ENCODE results near the gene AFG3L2. TPM values are rescaled to one million over a fixed set of nuclear protein-coding genes. Genes with fewer than 3 reads are reported as not detected.

The AFG3L2 gene
- total RNA-seq, 1 experiment from 2014 or later = 55.1 TPM

DNA sequence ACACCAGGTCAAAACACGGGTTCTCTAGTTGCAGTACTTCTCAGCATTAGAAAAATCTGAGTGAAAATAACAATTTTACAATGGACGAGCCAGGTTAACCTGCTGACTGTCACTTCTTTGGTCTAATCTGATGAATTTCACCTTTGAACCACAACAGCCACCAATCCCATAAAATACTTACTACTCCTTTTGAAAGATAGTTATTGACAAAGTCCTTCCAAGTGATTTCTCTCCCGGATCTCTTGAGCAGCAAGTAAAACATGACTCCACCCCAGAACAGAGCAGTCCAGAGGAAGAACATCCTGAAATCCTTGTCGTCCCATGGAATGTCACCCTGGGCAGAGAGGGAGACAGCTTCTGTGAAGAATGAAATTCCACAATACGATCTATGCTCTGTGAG lies 10.2 kb downstream of the AFG3L2 start:
- Mint-ChIP-seq H3K27me3 (ENCODE audit: unreplicated experiment) (no peaks in the 10 kb centered on the region), H3K27ac (ENCODE audit: unreplicated experiment) (no peak overlapping the region), H3K4me3 (ENCODE audit: low read depth, unreplicated experiment) (no peak overlapping the region), H3K9me3 (ENCODE audit: low read depth, unreplicated experiment) (no peaks in the 10 kb centered on the region), H3K36me3 (ENCODE audit: insufficient read depth, unreplicated experiment) (peaks cover 30% of the 10 kb centered on the region), H3K4me1 (ENCODE audit: low read depth, unreplicated experiment) (peaks cover 9% of the 10 kb centered on the region)
- BruUV-seq (replicated peaks) = no TSS peak
- no peak for DNase-seq
- intact Hi-C loops (cut with micrococcal nuclease; ENCODE audit: unreplicated experiment) = no loop called here
- TF ChIP-seq CTCF (IDR thresholded peaks at IDR 0.05; ENCODE audit: unreplicated experiment) = no peak
- CTCF ChIA-PET = no interaction called here

GRCh38 chr18:12366379-12366778 lies 10.6 kb downstream of the AFG3L2 start:
- Mint-ChIP-seq H3K27ac (ENCODE audit: unreplicated experiment) (no peak overlapping the region), H3K36me3 (ENCODE audit: insufficient read depth, unreplicated experiment) (peaks cover 30% of the 10 kb centered on the region)

DNA sequence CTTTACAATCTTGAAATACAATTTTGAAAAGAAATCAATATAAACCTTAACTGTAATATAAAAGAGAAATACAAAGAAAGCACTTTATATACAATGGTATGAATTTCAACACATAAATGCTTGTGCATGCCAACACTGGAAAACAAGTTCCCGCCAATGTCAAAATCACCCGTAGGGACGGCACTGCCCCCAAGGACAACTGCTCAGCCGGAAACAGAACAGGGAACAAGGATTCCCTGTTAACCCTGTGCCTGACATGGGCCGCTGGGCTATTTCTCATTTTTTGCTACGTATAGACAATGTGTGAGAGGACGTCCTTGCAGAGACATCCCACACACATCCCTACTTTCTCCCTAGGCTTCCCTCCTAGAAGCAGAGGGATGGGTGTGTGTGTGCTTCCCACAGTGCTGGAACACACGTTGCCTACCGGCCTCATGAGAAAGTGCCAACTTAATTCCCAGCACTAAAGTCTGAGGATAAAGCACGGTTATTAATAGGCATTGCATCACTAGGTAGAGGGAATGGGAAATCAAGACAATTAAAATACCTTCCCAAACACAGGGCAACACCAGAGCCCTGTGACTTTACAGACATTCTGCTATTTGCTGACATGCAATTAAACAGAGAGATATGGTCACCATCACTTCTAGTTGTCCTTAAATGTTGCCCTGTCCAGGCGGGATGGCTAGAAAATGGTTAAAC lies 14.4 kb downstream of the AFG3L2 start:
- no TSS peak for BruUV-seq (replicated peaks)
- intact Hi-C loops (cut with micrococcal nuclease; ENCODE audit: unreplicated experiment) = no loop called here
- no peak for DNase-seq
- Mint-ChIP-seq H3K36me3 (ENCODE audit: insufficient read depth, unreplicated experiment) (peaks cover 42% of the 10 kb centered on the region), H3K9me3 (ENCODE audit: low read depth, unreplicated experiment) (no peaks in the 10 kb centered on the region), H3K4me1 (ENCODE audit: low read depth, unreplicated experiment) (peaks cover 25% of the 10 kb centered on the region), H3K4me3 (ENCODE audit: low read depth, unreplicated experiment) (no peak overlapping the region), H3K27me3 (ENCODE audit: unreplicated experiment) (no peaks in the 10 kb centered on the region), H3K27ac (ENCODE audit: unreplicated experiment) (no peak overlapping the region)
- no peak for TF ChIP-seq CTCF (IDR thresholded peaks at IDR 0.05; ENCODE audit: unreplicated experiment)
- CTCF ChIA-PET = no interaction called here

More at GRCh38 chr18:12366379-12366778, 10.6 kb downstream of the AFG3L2 start:
- Mint-ChIP-seq H3K9me3 (ENCODE audit: low read depth, unreplicated experiment) (no peaks in the 10 kb centered on the region), H3K4me3 (ENCODE audit: low read depth, unreplicated experiment) (no peak overlapping the region), H3K27me3 (ENCODE audit: unreplicated experiment) (no peaks in the 10 kb centered on the region), H3K4me1 (ENCODE audit: low read depth, unreplicated experiment) (peaks cover 9% of the 10 kb centered on the region)
- CTCF ChIA-PET = interaction anchor here (0.7 kb wide), 1 partner anchor 1684 kb away, joined by 4 read pairs; no protein-coding TSS in a partner anchor
- BruUV-seq (replicated peaks) = no TSS peak
- intact Hi-C loops (cut with micrococcal nuclease; ENCODE audit: unreplicated experiment) = no loop called here
- DNase-seq = no peak
- no peak for TF ChIP-seq CTCF (IDR thresholded peaks at IDR 0.05; ENCODE audit: unreplicated experiment)

DNA sequence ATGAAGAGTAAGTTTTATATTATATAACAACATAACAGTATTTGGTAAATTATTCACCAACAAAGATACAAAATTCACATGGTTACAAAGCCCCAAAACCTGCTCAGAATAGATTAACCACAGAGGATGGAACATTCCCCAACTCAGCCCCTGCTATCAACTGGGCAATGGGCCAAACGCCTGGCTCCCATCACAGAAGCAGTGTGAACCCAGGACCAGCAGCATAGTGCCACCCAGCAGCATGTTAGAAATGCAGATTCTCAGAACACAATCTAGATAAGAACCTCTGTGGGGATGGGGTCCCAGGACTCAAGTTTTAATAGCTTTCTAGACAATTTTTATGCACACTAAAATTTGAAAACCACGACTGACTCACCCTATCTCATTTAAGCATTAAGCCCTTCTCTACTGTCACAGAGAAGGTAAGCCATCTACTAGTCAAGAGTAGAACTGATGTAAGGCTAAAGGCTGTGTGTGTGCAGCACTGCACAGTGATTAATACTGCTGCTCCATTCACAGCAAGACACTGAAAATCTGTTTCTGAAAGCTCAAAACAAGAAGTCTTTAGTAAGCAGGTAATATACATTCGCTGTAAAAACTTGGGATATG lies 15.2 kb downstream of the AFG3L2 start:
- H3K36me3 Mint-ChIP-seq (ENCODE audit: insufficient read depth, unreplicated experiment) = peaks cover 34% of the 10 kb centered on the region
- BruUV-seq (replicated peaks) = no TSS peak

More for the DNA sequence above, 15.2 kb downstream of the AFG3L2 start:
- TF ChIP-seq CTCF (IDR thresholded peaks at IDR 0.05; ENCODE audit: unreplicated experiment) = no peak
- Mint-ChIP-seq H3K4me3 (ENCODE audit: low read depth, unreplicated experiment) (no peak overlapping the region), H3K27ac (ENCODE audit: unreplicated experiment) (no peak overlapping the region), H3K27me3 (ENCODE audit: unreplicated experiment) (no peaks in the 10 kb centered on the region), H3K9me3 (ENCODE audit: low read depth, unreplicated experiment) (no peaks in the 10 kb centered on the region), H3K4me1 (ENCODE audit: low read depth, unreplicated experiment) (peaks cover 25% of the 10 kb centered on the region)
- CTCF ChIA-PET = no interaction called here
- no peak for DNase-seq
- intact Hi-C loops (cut with micrococcal nuclease; ENCODE audit: unreplicated experiment) = no loop called here

Measured in Calu3 (cell line).